Tibial nerve (tissue), 4 donors: ENCODE data around the gene HERC6.
"Not testable (repeated sequence)": the region's sequence is repeated elsewhere in the genome, so short reads cannot be mapped to it uniquely, and the experiment has no call there.

ENCODE experiments used
- CTCF ChIP-seq, 5 experiments: fragments of 200-600 bp in 3 of 5; fragments of 450-650 bp in 2 of 5; sonication (generic) in 3 of 5; IDR thresholded peaks; one replicate each; pipeline ENCODE4 v1.5.1; 2016 to 2019; ENCODE audit warnings: antibody characterized with exemption in 5 of 5, mild to moderate bottlenecking in 3 of 5, moderate library complexity in 2 of 5
- EP300 ChIP-seq, 2 donors: sonication (generic); formaldehyde crosslinking; IDR thresholded peaks; one replicate each; pipeline ENCODE4 v1.6.1; 2017; ENCODE audit warnings: antibody characterized with exemption in 2 of 2, mild to moderate bottlenecking in 1 of 2

GRCh38 chr4:88437873-88438272, 59.2 kb downstream of the HERC6 start:
- not testable (repeated sequence) for TF ChIP-seq CTCF, EP300 (IDR thresholded peaks at IDR 0.05)
